H9 (cell line): ENCODE results near the gene GOLGA8A. TPM values are rescaled to one million over a fixed set of nuclear protein-coding genes. Genes with fewer than 3 reads are reported as not detected.

Experiments used
- DNase-seq: peaks from one replicate; pipeline ENCODE4 v3.0.0-alpha.2; 2017
- H2AFZ ChIP-seq: one replicate; pipeline ENCODE4 v1.6.1; 2013; ENCODE audit warnings: mild to moderate bottlenecking, low read length, control low read depth, moderate library complexity
- H2AK5ac ChIP-seq: 2 replicates; pipeline ENCODE4 v1.6.1; 2013; ENCODE audit warnings: low read length, control low read depth, mixed read lengths; ENCODE audit not compliant: insufficient read length
- H2BK120ac ChIP-seq: one replicate; pipeline ENCODE4 v1.6.1; 2013; ENCODE audit warnings: low read depth, mild to moderate bottlenecking, low read length, control low read depth, inconsistent platforms; ENCODE audit not compliant: poor library complexity, severe bottlenecking
- H2BK12ac ChIP-seq: 2 replicates; pipeline ENCODE4 v1.6.1; 2013; ENCODE audit warnings: low read length, control low read depth, mixed read lengths, low read depth; ENCODE audit not compliant: insufficient read length
- H2BK15ac ChIP-seq: 2 replicates; pipeline ENCODE4 v1.6.1; 2013; ENCODE audit warnings: low read depth, low read length, control low read depth
- H2BK20ac ChIP-seq: one replicate; pipeline ENCODE4 v1.6.1; 2013; ENCODE audit warnings: low read depth, mild to moderate bottlenecking, low read length, control low read depth, inconsistent platforms; ENCODE audit not compliant: poor library complexity, severe bottlenecking
- H2BK5ac ChIP-seq: 2 replicates; pipeline ENCODE4 v1.6.1; 2013; ENCODE audit warnings: low read length, control low read depth, mixed read lengths; ENCODE audit not compliant: insufficient read length
- H3K14ac ChIP-seq: 2 replicates; pipeline ENCODE4 v1.6.1; 2013; ENCODE audit warnings: low read length, control low read depth; ENCODE audit not compliant: insufficient read depth
- H3K18ac ChIP-seq: 2 replicates; pipeline ENCODE4 v1.6.1; 2013; ENCODE audit warnings: low read depth, mild to moderate bottlenecking, mixed read lengths, low read length, control low read depth; ENCODE audit not compliant: insufficient read length
- H3K23ac ChIP-seq: 2 replicates; pipeline ENCODE4 v1.6.1; 2013; ENCODE audit warnings: low read length, control low read depth, mixed read lengths, low read depth; ENCODE audit not compliant: insufficient read length
- H3K23me2 ChIP-seq: 2 replicates; pipeline ENCODE4 v1.6.1; 2013; ENCODE audit warnings: low read depth, mild to moderate bottlenecking, mixed read lengths, low read length, control low read depth; ENCODE audit not compliant: insufficient read length, poor library complexity, severe bottlenecking
- H3K27ac ChIP-seq: 2 replicates; pipeline ENCODE4 v1.5.1; 2013; ENCODE audit warnings: low read length, control low read depth, mixed read lengths, low read depth; ENCODE audit not compliant: insufficient read length
- H3K27me3 ChIP-seq: 2 replicates; pipeline ENCODE4 v1.6.1; 2013; ENCODE audit warnings: low read length, control low read depth, inconsistent platforms; ENCODE audit not compliant: insufficient read depth
- H3K4ac ChIP-seq: 2 replicates; pipeline ENCODE4 v1.6.1; 2013; ENCODE audit warnings: low read depth, mild to moderate bottlenecking, control low read depth, inconsistent platforms, low read length, moderate library complexity
- H3K4me1 ChIP-seq: 2 replicates; pipeline ENCODE4 v1.6.1; 2013; ENCODE audit warnings: low read length, control low read depth, inconsistent platforms; ENCODE audit not compliant: insufficient read depth
- H3K4me2 ChIP-seq: 2 replicates; pipeline ENCODE4 v1.6.1; 2013; ENCODE audit warnings: low read length, control low read depth, mixed read lengths; ENCODE audit not compliant: insufficient read length, insufficient read depth
- H3K56ac ChIP-seq: 2 replicates; pipeline ENCODE4 v1.6.1; 2013; ENCODE audit warnings: low read depth, mild to moderate bottlenecking, mixed read lengths, low read length, control low read depth; ENCODE audit not compliant: insufficient read length
- H3K79me1 ChIP-seq: 2 replicates; pipeline ENCODE4 v1.6.1; 2013; ENCODE audit warnings: low read depth, mild to moderate bottlenecking, moderate library complexity, low read length, control low read depth, inconsistent platforms; ENCODE audit not compliant: insufficient read depth, poor library complexity, severe bottlenecking
- H3K79me2 ChIP-seq: 2 replicates; pipeline ENCODE4 v1.6.1; 2013; ENCODE audit warnings: low read length, control low read depth, inconsistent platforms; ENCODE audit not compliant: insufficient read depth
- H3K9ac ChIP-seq: 2 replicates; pipeline ENCODE4 v1.6.1; 2013; ENCODE audit warnings: low read length, control low read depth, mixed read lengths; ENCODE audit not compliant: insufficient read length; ENCODE audit errors: extremely low read depth
- H3K9me3 ChIP-seq: one replicate; pipeline ENCODE4 v1.6.1; 2013; ENCODE audit warnings: low read depth, low read length, inconsistent platforms; ENCODE audit not compliant: control insufficient read depth
- H3T11ph ChIP-seq: one replicate; pipeline ENCODE4 v1.6.1; 2013; ENCODE audit warnings: mild to moderate bottlenecking, low read length, control low read depth, inconsistent platforms
- H4K20me1 ChIP-seq: one replicate; pipeline ENCODE4 v1.6.1; 2013; ENCODE audit not compliant: control insufficient read depth, insufficient read length, insufficient read depth
- H4K5ac ChIP-seq: 2 replicates; pipeline ENCODE4 v1.6.1; 2013; ENCODE audit warnings: low read depth, mild to moderate bottlenecking, mixed read lengths, low read length, control low read depth; ENCODE audit not compliant: insufficient read length
- H4K8ac ChIP-seq: replicated peaks from 2 replicates; pipeline ENCODE4 v1.6.1; 2013; ENCODE audit warnings: low read length, control low read depth, mixed read lengths, low read depth; ENCODE audit not compliant: insufficient read length
- H4K91ac ChIP-seq: 2 replicates; pipeline ENCODE4 v1.6.1; 2013; ENCODE audit warnings: low read depth, mild to moderate bottlenecking, moderate library complexity, mixed read lengths, low read length, control low read depth; ENCODE audit not compliant: insufficient read length
- H3K27ac Mint-ChIP-seq, 3 experiments: 2 replicates in 2 of 3; 3 replicates in 1 of 3; pipeline ENCODE4 v1.8.0; 2020 to 2021; ENCODE audit warnings: mixed read lengths in 3 of 3, mild to moderate bottlenecking in 1 of 3, moderate library complexity in 1 of 3
- H3K27me3 Mint-ChIP-seq: 2 replicates; pipeline ENCODE4 v1.8.0; 2021; ENCODE audit warnings: low read depth, mild to moderate bottlenecking, moderate library complexity, mixed read lengths
- H3K36me3 Mint-ChIP-seq, 3 experiments: 2 replicates in 2 of 3; 3 replicates in 1 of 3; pipeline ENCODE4 v1.8.0; 2020 to 2021; ENCODE audit warnings: low read depth in 3 of 3, mixed read lengths in 3 of 3; ENCODE audit not compliant: insufficient read depth in 1 of 3
- H3K4me1 Mint-ChIP-seq, 2 experiments: 2 replicates each; pipeline ENCODE4 v1.8.0; 2020; ENCODE audit warnings: mixed read lengths in 2 of 2
- H3K4me3 Mint-ChIP-seq, 2 experiments: 2 replicates in 1 of 2; 3 replicates in 1 of 2; pipeline ENCODE4 v1.8.0; 2020 to 2021; ENCODE audit warnings: mild to moderate bottlenecking in 2 of 2, mixed read lengths in 2 of 2, moderate library complexity in 1 of 2
- H3K9me3 Mint-ChIP-seq, 2 experiments: 2 replicates in 1 of 2; 3 replicates in 1 of 2; pipeline ENCODE4 v1.8.0; 2020; ENCODE audit warnings: mild to moderate bottlenecking in 2 of 2, mixed read lengths in 2 of 2, moderate library complexity in 1 of 2
- CTCF ChIP-seq: fragments of 200-600 bp; sonication (generic); conservative IDR thresholded peaks from 3 replicates; pipeline ENCODE4 v1.8.0; 2021; ENCODE audit warnings: antibody characterized with exemption, mild to moderate bottlenecking
- whole genome bisulfite sequencing: extraction: QIAGEN DNeasy Blood & Tissue Kit; methylation state at CpG from one replicate; pipeline ENCODE4 v1.1.7; 2013; ENCODE audit warnings: missing lambda C conversion rate, low lambda C conversion rate, mixed read lengths; ENCODE audit not compliant: insufficient read length; ENCODE audit errors: extremely low coverage; 5-methylcytosine and 5-hydroxymethylcytosine counted together
- total RNA-seq: library from RNA; stranded (reverse); gene quantifications from 2 replicates; pipeline ENCODE4 v1.2.1, GENCODE V29; 2021

The GOLGA8A gene
- total RNA-seq, 1 experiment from 2014 or later, result 58.8 TPM

- Histone ChIP-seq H3K9ac (no peak overlapping the region), H3K79me1 (no peaks in the 10 kb centered on the region), H3K23ac (no peak overlapping the region), H4K8ac (no peak overlapping the region), H3K4me2 (no peak overlapping the region), H3K4me1 (no peaks in the 10 kb centered on the region), H2BK12ac (no peak overlapping the region), H2AK5ac (no peak overlapping the region), H2BK5ac (no peak overlapping the region), H2BK120ac (no peak overlapping the region), H3K23me2 (no peaks in the 10 kb centered on the region), H2AFZ (no peak overlapping the region), H3T11ph (no peak overlapping the region), H3K27ac (no peak overlapping the region), H2BK15ac (no peak overlapping the region), H3K79me2 (no peaks in the 10 kb centered on the region), H4K91ac (no peak overlapping the region), H3K9me3 (no peaks in the 10 kb centered on the region), H3K18ac (no peak overlapping the region), H4K5ac (no peak overlapping the region), H3K56ac (no peak overlapping the region), H3K27me3 (no peaks in the 10 kb centered on the region), H3K14ac (no peak overlapping the region), H3K4ac (no peak overlapping the region), H4K20me1 (no peaks in the 10 kb centered on the region), H2BK20ac (no peak overlapping the region)
- H3K4me1 Mint-ChIP-seq, result peaks cover 0 to 6% of the 10 kb centered on the region in 2 experiments; a peak in 2 of 4 replicates
- H3K36me3 Mint-ChIP-seq, result no peaks in the 10 kb centered on the region
- H3K27ac Mint-ChIP-seq, result no peak overlapping the region
- WGBS, result no CpG with 5 or more reads among the region's 1 CpG
- TF ChIP-seq CTCF, result no peak
- no peak for DNase-seq
- H3K9me3 Mint-ChIP-seq, result no peaks in the 10 kb centered on the region
- H3K4me3 Mint-ChIP-seq, result no peak overlapping the region
- peaks cover 10% of the 10 kb centered on the region; the same call in 1 of the 2 replicates for H3K27me3 Mint-ChIP-seq
Measured at GRCh38 chr15:34470892-34471291, 33.3 kb upstream of the GOLGA8A start.
